Cardiac muscle cell (in vitro differentiated cells and primary cell): ENCODE data around the gene MRTFA. TPM values are rescaled to one million over a fixed set of nuclear protein-coding genes. Genes with fewer than 3 reads are reported as not detected.
A peak's percentile ranks its signal among the peaks of the same experiment; 100 is the strongest.

Source experiments
- DNase-seq, 2 donors: peaks; one replicate each; pipeline versions ENCODE4 v3.0.0 to v3.0.0-alpha.2; 2010 to 2017; ENCODE audit warnings: low read depth in 1 of 2, low spot score in 1 of 2
- H3K27ac ChIP-seq: fragments of 200-600 bp; sonication (generic); 2 replicates; pipeline ENCODE4 v1.5.1; 2016
- H3K27me3 ChIP-seq: fragments of 200-600 bp; sonication (generic); 2 replicates; pipeline ENCODE4 v1.6.0; 2016; ENCODE audit warnings: control low read depth
- H3K36me3 ChIP-seq: fragments of 200-600 bp; sonication (generic); 2 replicates; pipeline ENCODE4 v1.5.1; 2016; ENCODE audit warnings: control low read depth
- H3K4me1 ChIP-seq: fragments of 200-600 bp; sonication (generic); 2 replicates; pipeline ENCODE4 v1.8.1; 2017; ENCODE audit warnings: low read depth, mild to moderate bottlenecking, mixed run types
- H3K4me3 ChIP-seq: fragments of 200-600 bp; sonication (generic); 2 replicates; pipeline ENCODE4 v1.5.1; 2016; ENCODE audit warnings: mild to moderate bottlenecking
- H3K9me3 ChIP-seq: fragments of 200-600 bp; sonication (generic); 2 replicates; pipeline ENCODE4 v1.5.1; 2017; ENCODE audit warnings: low read depth, mild to moderate bottlenecking, control low read depth
- polyA plus RNA-seq: library from polyadenylated mRNA; unstranded; fragments of >200 nt; fragmentation: Nextera tagmentation; extraction: Ambion mirVana; gene quantifications from 2 replicates; pipeline ENCODE4 v1.2.1, GENCODE V29; 2016
- total RNA-seq: library from RNA; depleted of rRNA; stranded (reverse); fragments of >200 nt; gene quantifications from 2 replicates; pipeline ENCODE4 v1.2.3, GENCODE V29; 2016
- TF ChIP-seq, protein P1 (sequence below): IDR thresholded peaks from 2 replicates; pipeline ENCODE4 v1.5.1; 2012; ENCODE audit warnings: low read depth, mild to moderate bottlenecking, low read length

Gene MRTFA
- total RNA-seq = 61.1 and 116 TPM in 2 replicates
- polyA plus RNA-seq = 32.6 and 44.7 TPM in 2 replicates

DNA sequence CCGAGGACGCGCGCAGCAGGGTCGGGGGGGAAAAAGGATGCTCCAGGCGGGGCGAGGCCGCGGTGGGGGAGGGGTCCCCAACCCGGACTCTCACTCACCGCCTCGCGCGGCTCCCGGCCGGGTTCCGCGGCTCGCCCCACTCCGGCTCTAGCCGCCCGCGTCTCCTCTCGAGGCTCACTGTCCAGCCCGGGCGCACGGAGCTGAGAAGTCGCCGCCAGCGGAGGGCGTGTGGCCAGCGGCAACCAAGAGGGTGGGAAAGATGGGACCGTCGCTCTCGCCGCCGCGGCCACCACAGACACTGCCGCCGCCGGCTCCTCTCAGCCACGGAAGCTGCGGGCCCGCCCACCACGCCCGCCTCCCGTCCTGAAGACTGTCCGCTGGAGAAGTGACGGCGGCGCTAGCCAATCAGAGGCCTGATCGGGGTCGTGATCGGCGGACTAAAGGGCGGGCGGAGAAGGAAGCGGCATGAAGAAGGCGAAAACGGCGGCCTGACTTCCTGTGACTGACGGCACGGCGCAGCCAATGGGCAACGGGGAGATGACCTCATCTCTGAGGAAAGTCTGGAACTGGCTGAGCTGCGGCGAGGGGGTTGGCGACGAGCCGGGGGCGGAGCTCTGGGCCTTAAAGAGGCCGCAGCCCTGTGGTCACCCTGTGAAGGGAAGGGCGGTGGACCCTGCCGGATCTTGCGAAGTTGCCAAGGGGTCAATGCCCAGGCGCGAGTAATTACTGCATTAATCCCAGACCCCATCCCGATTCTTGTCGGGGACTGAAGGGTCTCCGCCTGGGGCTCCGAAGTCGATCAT, at the start of gene MRTFA:
Gene MRTFA, minus strand, starts transcription at position 340 of the 803 bp plus-strand sequence.
- peak within 1 kb of the TSS; percentile 77 for H3K27ac ChIP-seq
- no peaks in the 10 kb centered on the region for H3K4me1 ChIP-seq
- H3K36me3 ChIP-seq = no peaks in the 10 kb centered on the region
- H3K4me3 ChIP-seq = peak within 1 kb of the TSS; percentile 95
- H3K27me3 ChIP-seq = no peaks in the 10 kb centered on the region
- peak; percentile 99 to 100 for DNase-seq
- no peaks in the 10 kb centered on the region for H3K9me3 ChIP-seq
- TF ChIP-seq, protein P1, sequence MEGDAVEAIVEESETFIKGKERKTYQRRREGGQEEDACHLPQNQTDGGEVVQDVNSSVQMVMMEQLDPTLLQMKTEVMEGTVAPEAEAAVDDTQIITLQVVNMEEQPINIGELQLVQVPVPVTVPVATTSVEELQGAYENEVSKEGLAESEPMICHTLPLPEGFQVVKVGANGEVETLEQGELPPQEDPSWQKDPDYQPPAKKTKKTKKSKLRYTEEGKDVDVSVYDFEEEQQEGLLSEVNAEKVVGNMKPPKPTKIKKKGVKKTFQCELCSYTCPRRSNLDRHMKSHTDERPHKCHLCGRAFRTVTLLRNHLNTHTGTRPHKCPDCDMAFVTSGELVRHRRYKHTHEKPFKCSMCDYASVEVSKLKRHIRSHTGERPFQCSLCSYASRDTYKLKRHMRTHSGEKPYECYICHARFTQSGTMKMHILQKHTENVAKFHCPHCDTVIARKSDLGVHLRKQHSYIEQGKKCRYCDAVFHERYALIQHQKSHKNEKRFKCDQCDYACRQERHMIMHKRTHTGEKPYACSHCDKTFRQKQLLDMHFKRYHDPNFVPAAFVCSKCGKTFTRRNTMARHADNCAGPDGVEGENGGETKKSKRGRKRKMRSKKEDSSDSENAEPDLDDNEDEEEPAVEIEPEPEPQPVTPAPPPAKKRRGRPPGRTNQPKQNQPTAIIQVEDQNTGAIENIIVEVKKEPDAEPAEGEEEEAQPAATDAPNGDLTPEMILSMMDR = no peak

DNA sequence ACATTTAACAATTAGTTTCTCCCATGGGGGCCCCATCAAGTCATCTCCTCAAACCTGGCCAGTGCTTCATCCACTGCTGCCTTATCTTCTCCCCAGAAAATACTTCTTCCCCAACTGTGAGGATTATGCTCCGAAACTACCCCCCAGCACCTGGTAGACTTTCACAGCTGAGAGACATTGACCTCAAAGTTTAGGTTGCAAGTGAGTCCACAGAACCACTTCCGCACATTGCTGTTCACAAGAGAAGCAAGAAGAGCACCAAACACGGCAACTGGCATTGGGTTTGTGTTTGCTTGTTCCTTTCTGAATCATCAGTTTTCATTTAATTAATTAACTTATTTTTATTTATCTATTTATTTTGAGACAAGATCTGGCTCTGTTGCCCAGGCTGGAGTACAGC, 48.9 kb upstream of the MRTFA start:
- Histone ChIP-seq H3K4me1 (no peaks in the 10 kb centered on the region), H3K27me3 (peaks cover 4% of the 10 kb centered on the region), H3K36me3 (no peaks in the 10 kb centered on the region), H3K4me3 (no peak overlapping the region), H3K27ac (no peak overlapping the region), H3K9me3 (no peaks in the 10 kb centered on the region)
- TF ChIP-seq, protein P1 = no peak
- DNase-seq = no peak

DNA sequence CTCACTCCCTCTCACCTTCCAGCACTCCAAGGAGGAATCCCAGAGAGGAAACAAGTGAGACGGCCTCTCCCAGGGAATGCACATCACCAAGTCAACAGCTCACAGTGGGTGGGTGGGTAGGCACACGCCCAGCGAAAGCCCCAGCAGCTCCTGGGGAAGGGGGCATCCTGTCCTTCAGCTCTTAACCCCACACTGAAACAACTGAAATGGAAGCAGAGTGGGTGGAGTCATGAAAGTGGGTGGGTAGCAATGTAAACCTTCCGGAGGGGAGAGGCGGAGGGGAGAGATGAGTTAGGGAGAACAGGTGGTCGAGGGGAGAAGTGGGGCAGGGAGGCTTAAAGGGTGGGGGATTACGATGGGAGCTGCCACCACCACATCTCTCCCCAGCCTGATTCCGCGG, 48.2 kb upstream of the MRTFA start:
- no peaks in the 10 kb centered on the region for H3K4me1 ChIP-seq
- TF ChIP-seq, protein P1 = no peak
- H3K27me3 ChIP-seq = peaks cover 4% of the 10 kb centered on the region
- no peaks in the 10 kb centered on the region for H3K36me3 ChIP-seq
- H3K9me3 ChIP-seq = no peaks in the 10 kb centered on the region
- H3K4me3 ChIP-seq = no peak overlapping the region
- H3K27ac ChIP-seq = no peak overlapping the region
- no peak for DNase-seq

DNA sequence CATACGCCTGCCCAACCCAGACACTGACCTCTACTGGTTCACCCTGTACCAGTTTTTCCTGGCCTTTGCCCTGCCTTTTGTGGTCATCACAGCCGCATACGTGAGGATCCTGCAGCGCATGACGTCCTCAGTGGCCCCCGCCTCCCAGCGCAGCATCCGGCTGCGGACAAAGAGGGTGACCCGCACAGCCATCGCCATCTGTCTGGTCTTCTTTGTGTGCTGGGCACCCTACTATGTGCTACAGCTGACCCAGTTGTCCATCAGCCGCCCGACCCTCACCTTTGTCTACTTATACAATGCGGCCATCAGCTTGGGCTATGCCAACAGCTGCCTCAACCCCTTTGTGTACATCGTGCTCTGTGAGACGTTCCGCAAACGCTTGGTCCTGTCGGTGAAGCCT, 44.9 kb upstream of the MRTFA start:
- Histone ChIP-seq H3K36me3 (no peaks in the 10 kb centered on the region), H3K27me3 (peaks cover 4% of the 10 kb centered on the region), H3K4me3 (no peak overlapping the region), H3K4me1 (no peaks in the 10 kb centered on the region), H3K9me3 (no peaks in the 10 kb centered on the region), H3K27ac (no peak overlapping the region)
- TF ChIP-seq, protein P1 = no peak
- DNase-seq = no peak

DNA sequence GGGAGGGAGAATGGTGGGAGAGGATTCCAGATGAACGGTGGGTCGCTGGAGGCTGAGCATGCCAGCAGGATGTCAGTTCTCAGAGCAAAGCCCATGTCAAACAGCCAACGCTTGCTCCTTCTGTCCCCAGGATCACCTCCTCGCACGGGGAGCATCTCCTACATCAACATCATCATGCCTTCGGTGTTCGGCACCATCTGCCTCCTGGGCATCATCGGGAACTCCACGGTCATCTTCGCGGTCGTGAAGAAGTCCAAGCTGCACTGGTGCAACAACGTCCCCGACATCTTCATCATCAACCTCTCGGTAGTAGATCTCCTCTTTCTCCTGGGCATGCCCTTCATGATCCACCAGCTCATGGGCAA, 44.3 kb upstream of the MRTFA start:
- H3K36me3 ChIP-seq = no peaks in the 10 kb centered on the region
- TF ChIP-seq, protein P1 = no peak

More for the DNA sequence above, 44.3 kb upstream of the MRTFA start:
- Histone ChIP-seq H3K9me3 (no peaks in the 10 kb centered on the region), H3K4me3 (no peak overlapping the region), H3K27ac (no peak overlapping the region), H3K27me3 (peaks cover 4% of the 10 kb centered on the region), H3K4me1 (no peaks in the 10 kb centered on the region)
- no peak for DNase-seq
